Gastroesophageal sphincter (tissue), 4 donors: ENCODE results near the gene SPATA7. TPM values are rescaled to one million over a fixed set of nuclear protein-coding genes. Genes with fewer than 3 reads are reported as not detected.

Experiments used
- ATAC-seq: fragments of 150-250 bp; one replicate; pipeline ENCODE4 v1.9.1; 2016; ENCODE audit warnings: mild to moderate bottlenecking, moderate library complexity
- H3K27ac ChIP-seq, 4 donors: fragments of 200-600 bp; sonication (generic) in 3 of 4; 1 replicate in 3 of 4; 2 replicates in 1 of 4; pipeline ENCODE4 v1.5.1; 2016 to 2019
- H3K27me3 ChIP-seq: fragments of 200-600 bp; sonication (generic); one replicate; pipeline ENCODE4 v1.5.1; 2019
- H3K36me3 ChIP-seq, 2 donors: fragments of 200-600 bp; sonication (generic); one replicate each; pipeline ENCODE4 v1.5.1; 2019; ENCODE audit warnings: control low read depth in 1 of 2
- H3K4me1 ChIP-seq, 3 donors: fragments of 200-600 bp; sonication (generic); 1 replicate in 2 of 3; 2 replicates in 1 of 3; pipeline ENCODE4 v1.5.1; 2016 to 2019; ENCODE audit warnings: control low read depth in 2 of 3
- H3K4me3 ChIP-seq, 2 donors: fragments of 200-600 bp; sonication (generic); one replicate each; pipeline ENCODE4 v1.5.1; 2019; ENCODE audit warnings: mild to moderate bottlenecking in 1 of 2, moderate library complexity in 1 of 2
- H3K9me3 ChIP-seq, 3 donors: fragments of 200-600 bp; sonication (generic); one replicate each; pipeline ENCODE4 v1.5.1; 2017 to 2019; ENCODE audit warnings: control low read depth in 2 of 3
- EP300 ChIP-seq: sonication (generic); formaldehyde crosslinking; IDR thresholded peaks from one replicate; pipeline ENCODE4 v1.6.1; 2017; ENCODE audit warnings: antibody characterized with exemption, mild to moderate bottlenecking
- POLR2A ChIP-seq, 2 donors: fragments of 450-650 bp; IDR thresholded peaks; one replicate each; pipeline ENCODE4 v1.6.1; 2017; ENCODE audit warnings: antibody characterized with exemption in 2 of 2, mild to moderate bottlenecking in 2 of 2, moderate library complexity in 1 of 2
- POLR2AphosphoS5 ChIP-seq: sonication (generic); formaldehyde crosslinking; IDR thresholded peaks from one replicate; pipeline ENCODE4 v1.6.1; 2017; ENCODE audit warnings: antibody characterized with exemption
- WGBS, 2 donors: methylation state at CpG; one replicate each; pipeline ENCODE4 v1.1.5; 2018; ENCODE audit warnings: low coverage in 1 of 2; 5-methylcytosine and 5-hydroxymethylcytosine counted together
- total RNA-seq, 4 donors: library from RNA; depleted of rRNA; stranded (reverse); fragments of >200 nt; gene quantifications; one replicate each; pipeline ENCODE4 v1.1.0, GENCODE V29; 2016
- TF ChIP-seq, protein P1 (sequence below), 4 experiments: fragments of 200-600 bp in 2 of 4; fragments of 450-650 bp in 2 of 4; sonication (generic) in 1 of 4; IDR thresholded peaks; one replicate each; pipeline ENCODE4 v1.5.1; 2017 to 2019; ENCODE audit warnings: antibody characterized with exemption in 4 of 4, mild to moderate bottlenecking in 2 of 4, moderate library complexity in 2 of 4

The SPATA7 gene
- total RNA-seq, 4 donors from 2014 or later, result 20.9 to 30.0 (median 24.0) TPM

DNA sequence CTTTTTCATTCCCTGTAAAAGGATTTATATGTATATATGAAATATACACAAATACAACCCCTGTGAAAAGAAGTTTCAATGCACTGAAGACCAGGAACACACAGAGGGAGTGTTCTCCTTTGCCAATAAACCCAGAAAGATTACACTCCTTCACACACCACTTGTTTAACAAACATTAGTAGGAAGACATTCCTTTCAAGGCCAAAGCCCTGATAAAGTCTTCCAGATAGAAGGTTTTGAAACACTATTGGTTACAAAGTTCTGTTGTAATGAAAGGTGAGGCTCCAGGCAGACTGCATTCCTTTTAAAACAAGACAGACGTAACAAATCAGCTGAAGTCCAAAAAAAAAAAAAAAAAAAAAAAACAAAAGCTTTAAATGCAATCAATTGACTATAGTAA is 88.3 kb downstream of the SPATA7 start:
- no peaks in the 10 kb centered on the region for H3K4me1 ChIP-seq
- no peak overlapping the region for H3K4me3 ChIP-seq
- H3K36me3 ChIP-seq, result peaks cover 0 to 94% of the 10 kb centered on the region in 2 donors
- WGBS, 2 donors, result 67 to 100% methylated on average over 1 of the region's 1 CpG
- no peaks in the 10 kb centered on the region for H3K9me3 ChIP-seq
- TF ChIP-seq POLR2A (IDR thresholded peaks at IDR 0.05), result no peak
- TF ChIP-seq, protein P1, sequence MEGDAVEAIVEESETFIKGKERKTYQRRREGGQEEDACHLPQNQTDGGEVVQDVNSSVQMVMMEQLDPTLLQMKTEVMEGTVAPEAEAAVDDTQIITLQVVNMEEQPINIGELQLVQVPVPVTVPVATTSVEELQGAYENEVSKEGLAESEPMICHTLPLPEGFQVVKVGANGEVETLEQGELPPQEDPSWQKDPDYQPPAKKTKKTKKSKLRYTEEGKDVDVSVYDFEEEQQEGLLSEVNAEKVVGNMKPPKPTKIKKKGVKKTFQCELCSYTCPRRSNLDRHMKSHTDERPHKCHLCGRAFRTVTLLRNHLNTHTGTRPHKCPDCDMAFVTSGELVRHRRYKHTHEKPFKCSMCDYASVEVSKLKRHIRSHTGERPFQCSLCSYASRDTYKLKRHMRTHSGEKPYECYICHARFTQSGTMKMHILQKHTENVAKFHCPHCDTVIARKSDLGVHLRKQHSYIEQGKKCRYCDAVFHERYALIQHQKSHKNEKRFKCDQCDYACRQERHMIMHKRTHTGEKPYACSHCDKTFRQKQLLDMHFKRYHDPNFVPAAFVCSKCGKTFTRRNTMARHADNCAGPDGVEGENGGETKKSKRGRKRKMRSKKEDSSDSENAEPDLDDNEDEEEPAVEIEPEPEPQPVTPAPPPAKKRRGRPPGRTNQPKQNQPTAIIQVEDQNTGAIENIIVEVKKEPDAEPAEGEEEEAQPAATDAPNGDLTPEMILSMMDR (IDR thresholded peaks at IDR 0.05), result no peak
- no peak for TF ChIP-seq EP300
- TF ChIP-seq POLR2AphosphoS5, result no peak
- H3K27ac ChIP-seq, result no peak overlapping the region
- no peaks in the 10 kb centered on the region for H3K27me3 ChIP-seq
- ATAC-seq, result no peak

GRCh38 chr14:88476214-88476774 is 90.8 kb downstream of the SPATA7 start:
- no peaks in the 10 kb centered on the region for H3K9me3 ChIP-seq
- H3K4me1 ChIP-seq, result no peaks in the 10 kb centered on the region
- no peak for TF ChIP-seq POLR2AphosphoS5
- TF ChIP-seq, protein P1 (IDR thresholded peaks at IDR 0.05), result no peak
- no peak for TF ChIP-seq POLR2A (IDR thresholded peaks at IDR 0.05)
- TF ChIP-seq EP300, result no peak
- H3K27ac ChIP-seq, result no peak overlapping the region
- H3K4me3 ChIP-seq, result no peak overlapping the region
- no peak for ATAC-seq
- no peaks in the 10 kb centered on the region for H3K27me3 ChIP-seq
- 76 to 92% methylated on average over 7 of the region's 7 CpGs for WGBS, 2 donors
- peaks cover 0 to 95% of the 10 kb centered on the region in 2 donors for H3K36me3 ChIP-seq

- WGBS, 2 donors, result 83 to 84% methylated on average over 2 of the region's 2 CpGs
- Histone ChIP-seq H3K9me3 (no peaks in the 10 kb centered on the region), H3K27ac (no peak overlapping the region), H3K36me3 (peaks cover 0 to 95% of the 10 kb centered on the region in 2 donors), H3K4me1 (peaks cover 0 to 4% (median 0%) of the 10 kb centered on the region in 3 donors), H3K4me3 (no peak overlapping the region), H3K27me3 (no peaks in the 10 kb centered on the region)
- no peak for ATAC-seq
- TF ChIP-seq, protein P1 (IDR thresholded peaks at IDR 0.05), result no peak
- TF ChIP-seq EP300, result no peak
- no peak for TF ChIP-seq POLR2A (IDR thresholded peaks at IDR 0.05)
- TF ChIP-seq POLR2AphosphoS5, result no peak
Observed at GRCh38 chr14:88476825-88477224, 91.4 kb downstream of the SPATA7 start.

- no peak for ATAC-seq
- Histone ChIP-seq H3K27ac (no peak overlapping the region), H3K9me3 (no peaks in the 10 kb centered on the region), H3K27me3 (no peaks in the 10 kb centered on the region), H3K36me3 (peaks cover 0 to 95% of the 10 kb centered on the region in 2 donors), H3K4me1 (peaks cover 0 to 7% (median 0%) of the 10 kb centered on the region in 3 donors), H3K4me3 (no peak overlapping the region)
- WGBS, 2 donors, result 75 to 95% methylated on average over 6 of the region's 6 CpGs
- TF ChIP-seq POLR2AphosphoS5 (no peak), POLR2A (IDR thresholded peaks at IDR 0.05) (no peak), EP300 (no peak)
- TF ChIP-seq, protein P1 (IDR thresholded peaks at IDR 0.05), result no peak
Observed at GRCh38 chr14:88477513-88478250, 92.2 kb downstream of the SPATA7 start.

- no peak for ATAC-seq
- Histone ChIP-seq H3K4me1 (peaks cover 0 to 7% (median 0%) of the 10 kb centered on the region in 3 donors), H3K36me3 (peaks cover 0 to 95% of the 10 kb centered on the region in 2 donors), H3K9me3 (no peaks in the 10 kb centered on the region), H3K27me3 (no peaks in the 10 kb centered on the region), H3K27ac (no peak overlapping the region), H3K4me3 (no peak overlapping the region)
- WGBS, 2 donors, result 83 to 90% methylated on average over 2 to 4 of the region's 36 CpGs
- TF ChIP-seq POLR2AphosphoS5, result no peak
- TF ChIP-seq EP300, result no peak
- TF ChIP-seq, protein P1 (IDR thresholded peaks at IDR 0.05), result no peak
- TF ChIP-seq POLR2A (IDR thresholded peaks at IDR 0.05), result no peak
Observed at GRCh38 chr14:88478931-88479330, 93.5 kb downstream of the SPATA7 start.
